HepG2 (cell line): ENCODE data around the gene POLR1D. TPM values are rescaled to one million over a fixed set of nuclear protein-coding genes. Genes with fewer than 3 reads are reported as not detected.

Source experiments
- ATAC-seq: fragments of 200-7000 bp; cut with Tn5 transposase; 3 replicates; pipeline ENCODE4 v1.9.1; 2020; ENCODE audit warnings: mild to moderate bottlenecking, moderate library complexity
- BruUV-seq: library from RNA; stranded (reverse); fragments of 400-500 nt; replicated peaks from 2 replicates; lab custom pipeline; 2021; lab: Mats Ljungman, UMichigan
- CTCF ChIA-PET: fragments of 300-600 bp; formaldehyde crosslinking; extraction: SDS; loops from one replicate; lab custom pipeline; 2021; ENCODE audit warnings: low total read pairs, inconsistent platforms, low intra/inter-chr PET ratio; lab: Yijun Ruan, JAX
- POLR2A ChIA-PET: fragments of 350-600 bp; sonication (Branson Sonifier 250); formaldehyde crosslinking; loops from one replicate; lab custom pipeline; 2020; ENCODE audit warnings: antibody characterized with exemption, inconsistent platforms; lab: Yijun Ruan, JAX
- DNase-seq: peaks from one replicate; pipeline ENCODE4 v3.0.0-alpha.2; 2015; ENCODE audit warnings: low spot score
- FAIRE-seq: peaks from 3 replicates; lab custom pipeline; 2011; peaks lifted over from hg19 to GRCh38; lab: Jason Lieb, UNC
- H2AFZ ChIP-seq: one replicate; pipeline ENCODE4 v1.6.1; 2011; ENCODE audit warnings: low read length, inconsistent platforms
- H3K27ac ChIP-seq: fragments of 300-600 bp; 3 replicates; pipeline ENCODE4 v1.8.0; 2011; ENCODE audit warnings: mixed run types, mild to moderate bottlenecking, mixed read lengths, low read length, inconsistent platforms; ENCODE audit not compliant: insufficient read depth; ENCODE audit errors: extremely low read length
- H3K27me3 ChIP-seq, 2 experiments: fragments of 200-600 bp in 1 of 2; 2 replicates in 1 of 2; 3 replicates in 1 of 2; pipeline versions ENCODE4 v1.6.0 to v1.8.0; 2011; ENCODE audit warnings: low read length in 2 of 2, mild to moderate bottlenecking in 2 of 2, moderate library complexity in 2 of 2, inconsistent platforms in 1 of 2; ENCODE audit not compliant: insufficient read depth in 2 of 2, control insufficient read depth in 1 of 2
- H3K36me3 ChIP-seq, 2 experiments: fragments of 200-600 bp in 1 of 2; replicated peaks in 1 of 2; 2 replicates in 1 of 2; 3 replicates in 1 of 2; pipeline versions ENCODE4 v1.5.1 to v1.8.0; 2011; ENCODE audit warnings: low read length in 2 of 2, inconsistent platforms in 1 of 2; ENCODE audit not compliant: insufficient read depth in 2 of 2, control insufficient read depth in 1 of 2
- H3K4me1 ChIP-seq: 2 replicates; pipeline ENCODE4 v1.5.1; 2012; ENCODE audit warnings: low read length, inconsistent platforms; ENCODE audit not compliant: insufficient read depth
- H3K4me2 ChIP-seq: 2 replicates; pipeline ENCODE4 v1.6.0; 2011; ENCODE audit warnings: low read depth, low read length, inconsistent platforms
- H3K4me3 ChIP-seq, 3 experiments: fragments of 200-600 bp in 1 of 3; sonication (generic), shearing (Covaris generic) in 1 of 3; replicated peaks in 1 of 3; 2 replicates each; pipeline ENCODE4 v1.5.1; 2011 to 2016; ENCODE audit warnings: low read length in 3 of 3, inconsistent platforms in 2 of 3, low read depth in 2 of 3, mild to moderate bottlenecking in 2 of 3, control low read depth in 1 of 3, mixed read lengths in 1 of 3; ENCODE audit not compliant: insufficient read depth in 1 of 3
- H3K79me2 ChIP-seq: one replicate; pipeline ENCODE4 v1.6.1; 2011; ENCODE audit warnings: low read length, inconsistent platforms; ENCODE audit not compliant: insufficient read depth
- H3K9ac ChIP-seq: 2 replicates; pipeline ENCODE4 v1.6.0; 2011; ENCODE audit warnings: mild to moderate bottlenecking, low read depth, low read length, inconsistent platforms; ENCODE audit not compliant: insufficient read depth
- H3K9me3 ChIP-seq: 2 replicates; pipeline ENCODE4 v1.5.1; 2012; ENCODE audit warnings: mild to moderate bottlenecking, low read length
- H4K20me1 ChIP-seq: 2 replicates; pipeline ENCODE4 v1.6.0; 2011; ENCODE audit warnings: inconsistent platforms, mild to moderate bottlenecking, low read length, moderate library complexity; ENCODE audit not compliant: insufficient read depth
- ATF1 ChIP-seq: IDR thresholded peaks from 2 replicates; pipeline ENCODE4 v1.6.1; 2016; ENCODE audit warnings: mild to moderate bottlenecking, control low read depth
- BCL6 ChIP-seq: IDR thresholded peaks from 2 replicates; pipeline ENCODE4 v1.6.1; 2016; ENCODE audit warnings: missing genetic modification reagents, missing compliant biosample characterization
- FOXA1 ChIP-seq, 2 experiments: fragments of 450-650 bp in 1 of 2; sonication (generic) in 1 of 2; formaldehyde crosslinking in 1 of 2; IDR thresholded peaks; 2 replicates each; pipeline versions ENCODE4 v1.4.0 to v1.6.1; 2016 to 2020; ENCODE audit warnings: missing genetic modification reagents in 1 of 2
- HNF4G ChIP-seq, 2 experiments: sonication (generic) in 1 of 2; formaldehyde crosslinking in 1 of 2; IDR thresholded peaks; 2 replicates each; pipeline versions ENCODE4 v1.4.0 to v1.6.1; 2011 to 2020; ENCODE audit warnings: borderline replicate concordance in 2 of 2, low read depth in 2 of 2, mild to moderate bottlenecking in 2 of 2, low read length in 1 of 2, missing genetic modification reagents in 1 of 2, moderate library complexity in 1 of 2
- JUND ChIP-seq: sonication (generic); formaldehyde crosslinking; IDR thresholded peaks from 2 replicates; pipeline ENCODE4 v1.8.0; 2022; ENCODE audit warnings: mild to moderate bottlenecking, missing genetic modification reagents
- NAIF1 ChIP-seq: sonication (generic); formaldehyde crosslinking; IDR thresholded peaks from 2 replicates; pipeline ENCODE4 v1.5.0; 2020; ENCODE audit warnings: mild to moderate bottlenecking, missing genetic modification reagents, borderline replicate concordance
- WIZ ChIP-seq: sonication (generic); formaldehyde crosslinking; IDR thresholded peaks from 2 replicates; pipeline ENCODE4 v1.5.1; 2020; ENCODE audit warnings: mild to moderate bottlenecking, missing genetic modification reagents
- ZNF557 ChIP-seq: sonication (generic); formaldehyde crosslinking; IDR thresholded peaks from 2 replicates; pipeline ENCODE4 v1.4.0; 2020; ENCODE audit warnings: missing genetic modification reagents
- WGBS: methylation state at CpG from one replicate; pipeline ENCODE4 v1.1.6; 2017; ENCODE audit warnings: low lambda C conversion rate; 5-methylcytosine and 5-hydroxymethylcytosine counted together
- in situ Hi-C: cut with HindIII; loops from 2 replicates; pipeline ENCODE4 v1.10.0; 2017; ENCODE audit warnings: low pct_unique_long_range_greater_than_20kb; ENCODE audit not compliant: extremely low pct_ligation_motif_present
- intact Hi-C: fragments of 100-400 bp; cut with micrococcal nuclease; formaldehyde crosslinking; loops from one replicate; pipeline ENCODE4 v1.10.0; 2022; ENCODE audit not compliant: unreplicated experiment
- polyA plus RNA-seq, 8 experiments: library from polyadenylated mRNA; depleted of rRNA in 3 of 8; stranded (reverse) in 7 of 8; unstranded in 1 of 8; fragments of >200 nt; fragmentation: Illumina TruSeq in 4 of 8; extraction: Trizol in 4 of 8; gene quantifications; 2 replicates each; pipeline versions ENCODE4 v1.2.1 to v1.2.3, GENCODE V29; 2011 to 2016; ENCODE audit warnings: low read depth in 4 of 8, missing spikeins in 1 of 8, mixed read lengths in 1 of 8; ENCODE audit not compliant: insufficient read depth in 1 of 8
- total RNA-seq, 5 experiments: library from RNA; depleted of rRNA; stranded (reverse); fragments of >200 nt; fragmentation: Illumina TruSeq; extraction: Trizol; gene quantifications; 2 replicates each; pipeline ENCODE4 v1.2.3, GENCODE V29; 2016; ENCODE audit warnings: low read depth in 1 of 5

Gene POLR1D
- total and polyA plus RNA-seq, 2 of the 13 experiments (the other 11 are each of a cell fraction or from before 2014, with no cell fraction given), result 183 to 490 TPM

- ChIA-PET CTCF (no interaction called here), POLR2A (no interaction called here)
- H3K79me2 ChIP-seq, result peaks cover 26% of the 10 kb centered on the region
Observed at GRCh38 chr13:27583645-27584044, 38.0 kb upstream of the POLR1D start.

DNA sequence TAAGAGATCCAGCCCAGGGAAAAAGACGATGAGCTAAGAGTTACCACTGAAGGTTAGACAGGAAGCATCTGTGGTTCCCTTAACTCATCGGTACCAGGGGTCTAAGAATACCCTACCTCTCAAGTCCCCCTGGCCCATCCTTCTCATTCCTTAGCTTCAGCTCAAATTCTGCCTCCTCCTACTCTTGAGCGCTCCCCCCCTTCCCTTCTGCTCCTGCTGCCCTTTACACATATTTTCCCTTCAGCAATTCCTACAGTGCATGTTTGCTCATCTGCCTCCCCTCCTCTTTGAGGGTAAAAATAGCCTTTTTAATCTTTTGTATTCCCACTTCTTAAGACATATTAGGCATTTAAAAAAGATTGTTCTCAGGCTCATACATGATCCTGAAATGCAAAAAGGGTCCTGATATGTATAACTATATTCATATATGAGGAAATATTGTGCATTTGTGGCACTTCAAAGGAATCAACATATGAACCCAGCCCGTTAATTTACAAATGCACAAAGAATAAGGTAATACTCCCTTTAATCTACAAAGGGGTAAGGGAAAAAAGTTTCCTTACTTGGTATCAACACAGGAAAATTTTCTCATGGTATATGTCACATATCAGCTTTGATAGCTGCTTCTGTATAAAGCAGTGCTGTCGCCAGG lies 34.5 kb upstream of the POLR1D start:
- H3K79me2 ChIP-seq, result peaks cover 53% of the 10 kb centered on the region
- H3K4me1 ChIP-seq, result peaks cover 54% of the 10 kb centered on the region
- H3K9ac ChIP-seq, result no peak overlapping the region
- DNase-seq (no peak), ATAC-seq (no peak), FAIRE-seq (no peak)
- ChIA-PET POLR2A (interaction anchor here (2.1 kb wide), 1 partner anchor 33 kb away, joined by 8 read pairs; the partner anchor contains the start of gene LNX2), CTCF (no interaction called here)
- H2AFZ ChIP-seq, result no peak overlapping the region
- H3K4me3 ChIP-seq, result no peak overlapping the region
- no peaks in the 10 kb centered on the region for H3K27me3 ChIP-seq
- TF ChIP-seq ATF1 (no peak), NAIF1 (CRISPR knock-in tag) (no peak), WIZ (CRISPR knock-in tag) (no peak), HNF4G (IDR thresholded peaks at IDR 0.05; ENCODE audit: borderline replicate concordance, low read depth, low read length) (no peak), HNF4G (CRISPR knock-in tag; IDR thresholded peaks at IDR 0.05; ENCODE audit: borderline replicate concordance, low read depth) (no peak)
- in situ Hi-C loops, result no loop called here
- no peak overlapping the region for H3K27ac ChIP-seq
- WGBS, result 98% methylated on average over 5 of the region's 5 CpGs
- peaks cover 16% of the 10 kb centered on the region; the same call in 1 of the 2 replicates for H4K20me1 ChIP-seq
- intact Hi-C loops, result no loop called here
- no TSS peak for BruUV-seq
- H3K9me3 ChIP-seq, result no peaks in the 10 kb centered on the region
- no peaks in the 10 kb centered on the region for H3K36me3 ChIP-seq
- H3K4me2 ChIP-seq, result no peak overlapping the region

More at GRCh38 chr13:27583645-27584044, 38.0 kb upstream of the POLR1D start:
- Histone ChIP-seq H3K4me2 (no peak overlapping the region), H3K9ac (no peak overlapping the region), H3K4me3 (no peak overlapping the region), H3K9me3 (no peaks in the 10 kb centered on the region), H3K27ac (peak overlapping the region; percentile 33), H3K4me1 (peaks cover 37% of the 10 kb centered on the region), H4K20me1 (peaks cover 4% of the 10 kb centered on the region; the same call in 1 of the 2 replicates), H3K27me3 (no peaks in the 10 kb centered on the region), H2AFZ (no peak overlapping the region), H3K36me3 (peaks cover 3 to 4% of the 10 kb centered on the region in 2 experiments; a peak in 3 of 5 replicates)
- WGBS, result 37% methylated on average over 4 of the region's 4 CpGs
- no TSS peak for BruUV-seq
- TF ChIP-seq JUND (CRISPR knock-in tag), result no peak
- no peak for TF ChIP-seq ZNF557 (CRISPR knock-in tag)
- no peak for TF ChIP-seq BCL6 (CRISPR knock-in tag)
- 0 out of 2 replicates have a peak, but pooled peaks have one; percentile 31 for TF ChIP-seq FOXA1 (IDR thresholded peaks at IDR 0.05)
- no peak for TF ChIP-seq FOXA1 (CRISPR knock-in tag; IDR thresholded peaks at IDR 0.05)
- in situ Hi-C loops (no loop called here), intact Hi-C loops (no loop called here)
- FAIRE-seq, result no peak
- peak; percentile 7 for DNase-seq
- ATAC-seq, result no peak; the same call in 2 of the 3 replicates
